Measurements from ENCODE around the gene PPP6R2.

The PPP6R2 gene

GRCh38 chr22:50481440-50482106 is 138.4 kb downstream of the PPP6R2 start, which contains the start of gene ADM2:
Gene ADM2 (plus strand): TSS chr22:50481543. CDS start chr22:50481848, 305 bp downstream.
- ChIA-PET POLR2A (no interaction called here), CTCF (interaction anchor here (1.4 kb wide), 1 partner anchor 16 kb away, joined by 3 read pairs; no protein-coding TSS in a partner anchor)
- TF ChIP-seq CTCF (IDR thresholded peaks at IDR 0.05; ENCODE audit: control extremely low read depth, extremely low read depth, low read depth, missing control alignments) = no peak
- peak; percentile 69 for DNase-seq (ENCODE audit: extremely low spot score)

GRCh38 chr22:50482107-50483074 is 139.3 kb downstream of the PPP6R2 start:
- TF ChIP-seq CTCF (IDR thresholded peaks at IDR 0.05; ENCODE audit: control extremely low read depth, extremely low read depth, low read depth, missing control alignments) = no peak
- ChIA-PET POLR2A (no interaction called here), CTCF (interaction anchor here (1.4 kb wide), 1 partner anchor 15 kb away, joined by 3 read pairs; no protein-coding TSS in a partner anchor)
- no peak for DNase-seq (ENCODE audit: extremely low spot score)

GRCh38 chr22:50483106-50483505 is 140.0 kb downstream of the PPP6R2 start:
- no peak for TF ChIP-seq CTCF (IDR thresholded peaks at IDR 0.05; ENCODE audit: control extremely low read depth, extremely low read depth, low read depth, missing control alignments)
- no peak for DNase-seq (ENCODE audit: extremely low spot score)
- ChIA-PET CTCF (no interaction called here), POLR2A (interaction anchor here (0.6 kb wide), 1 partner anchor 52 kb away, joined by 8 read pairs; no protein-coding TSS in a partner anchor)

- no peak for TF ChIP-seq CTCF (IDR thresholded peaks at IDR 0.05; ENCODE audit: control extremely low read depth, extremely low read depth, low read depth, missing control alignments)
- CTCF ChIA-PET = interaction anchor here (1.0 to 2.1 kb wide), 4 partner anchors 11 to 42 kb away, joined by 3 to 8 read pairs (median 4); partner anchors contain the start of gene SCO2
- POLR2A ChIA-PET = interaction anchor here (0.6 kb wide), 1 partner anchor 51 kb away, joined by 8 read pairs; no protein-coding TSS in a partner anchor
- DNase-seq (ENCODE audit: extremely low spot score) = no peak
Measured at GRCh38 chr22:50483556-50483955, 140.4 kb downstream of the PPP6R2 start.

- CTCF ChIA-PET = interaction anchor here (1.0 to 2.1 kb wide), 4 partner anchors 10 to 42 kb away, joined by 3 to 8 read pairs (median 4); partner anchors contain the start of gene SCO2
- TF ChIP-seq CTCF (IDR thresholded peaks at IDR 0.05; ENCODE audit: control extremely low read depth, extremely low read depth, low read depth, missing control alignments) = no peak
- no peak for DNase-seq (ENCODE audit: extremely low spot score)
- POLR2A ChIA-PET = interaction anchor here (0.5 to 0.8 kb wide), 2 partner anchors 32 to 41 kb away, joined by 3 to 4 read pairs; no protein-coding TSS in a partner anchor
Measured at GRCh38 chr22:50483977-50484853, 141.1 kb downstream of the PPP6R2 start.

All from GM10248 (cell line).